Mesothelial cell of epicardium (in vitro differentiated cells): ENCODE data around the gene COPS2. TPM values are rescaled to one million over a fixed set of nuclear protein-coding genes. Genes with fewer than 3 reads are reported as not detected.
"Not testable (repeated sequence)": the region's sequence is repeated elsewhere in the genome, so short reads cannot be mapped to it uniquely, and the experiment has no call there.

Source experiments
- DNase-seq, 2 experiments: peaks; one replicate each; pipeline ENCODE4 v3.0.0; 2021; ENCODE audit warnings: low spot score in 2 of 2; ENCODE audit not compliant: unreplicated experiment in 2 of 2
- H3K27ac Mint-ChIP-seq: 2 replicates; pipeline ENCODE4 v1.8.0; 2021; ENCODE audit warnings: mixed read lengths
- H3K27me3 Mint-ChIP-seq: 2 replicates; pipeline ENCODE4 v1.8.0; 2021; ENCODE audit warnings: low read depth, mixed read lengths
- H3K36me3 Mint-ChIP-seq: 2 replicates; pipeline ENCODE4 v1.8.0; 2021; ENCODE audit warnings: mixed read lengths
- H3K4me1 Mint-ChIP-seq: 2 replicates; pipeline ENCODE4 v1.8.0; 2021; ENCODE audit warnings: mixed read lengths
- H3K4me3 Mint-ChIP-seq: 2 replicates; pipeline ENCODE4 v1.8.0; 2021; ENCODE audit warnings: mild to moderate bottlenecking, moderate library complexity, mixed read lengths
- H3K9me3 Mint-ChIP-seq: 2 replicates; pipeline ENCODE4 v1.8.0; 2021; ENCODE audit warnings: mixed read lengths
- total RNA-seq: library from RNA; stranded (reverse); gene quantifications from 3 replicates; pipeline ENCODE4 v1.2.1, GENCODE V29; 2021
- TF ChIP-seq, protein P1 (sequence below): fragments of 200-600 bp; sonication (generic); IDR thresholded peaks from one replicate; pipeline ENCODE4 v1.5.0; 2021; ENCODE audit warnings: antibody characterized with exemption; ENCODE audit not compliant: unreplicated experiment

Gene COPS2
- total RNA-seq, 1 donor from 2014 or later = 79.9 TPM

DNA sequence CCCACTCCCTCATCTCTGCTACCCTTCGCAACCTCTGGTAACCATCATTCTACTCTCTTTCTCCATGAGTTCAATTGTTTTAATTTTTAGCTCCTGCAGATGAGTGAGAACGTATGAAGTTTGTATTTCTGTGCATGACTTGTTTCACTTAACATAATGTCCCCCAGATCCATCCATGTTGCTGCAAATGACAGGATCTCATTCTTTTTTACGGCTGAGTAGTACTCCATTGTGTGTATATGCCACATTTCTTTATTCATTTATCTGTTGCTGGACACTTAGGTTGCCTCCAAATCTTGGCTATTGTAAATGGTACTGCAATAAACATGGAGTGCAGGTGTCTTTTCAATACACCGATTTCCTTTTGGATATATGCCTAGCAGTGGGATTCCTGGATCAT, 26.7 kb upstream of the COPS2 start:
- peaks cover 38% of the 10 kb centered on the region for H3K36me3 Mint-ChIP-seq
- no peak overlapping the region for H3K4me3 Mint-ChIP-seq
- no peak overlapping the region for H3K27ac Mint-ChIP-seq
- DNase-seq = no peak
- no peaks in the 10 kb centered on the region for H3K27me3 Mint-ChIP-seq
- TF ChIP-seq, protein P1, sequence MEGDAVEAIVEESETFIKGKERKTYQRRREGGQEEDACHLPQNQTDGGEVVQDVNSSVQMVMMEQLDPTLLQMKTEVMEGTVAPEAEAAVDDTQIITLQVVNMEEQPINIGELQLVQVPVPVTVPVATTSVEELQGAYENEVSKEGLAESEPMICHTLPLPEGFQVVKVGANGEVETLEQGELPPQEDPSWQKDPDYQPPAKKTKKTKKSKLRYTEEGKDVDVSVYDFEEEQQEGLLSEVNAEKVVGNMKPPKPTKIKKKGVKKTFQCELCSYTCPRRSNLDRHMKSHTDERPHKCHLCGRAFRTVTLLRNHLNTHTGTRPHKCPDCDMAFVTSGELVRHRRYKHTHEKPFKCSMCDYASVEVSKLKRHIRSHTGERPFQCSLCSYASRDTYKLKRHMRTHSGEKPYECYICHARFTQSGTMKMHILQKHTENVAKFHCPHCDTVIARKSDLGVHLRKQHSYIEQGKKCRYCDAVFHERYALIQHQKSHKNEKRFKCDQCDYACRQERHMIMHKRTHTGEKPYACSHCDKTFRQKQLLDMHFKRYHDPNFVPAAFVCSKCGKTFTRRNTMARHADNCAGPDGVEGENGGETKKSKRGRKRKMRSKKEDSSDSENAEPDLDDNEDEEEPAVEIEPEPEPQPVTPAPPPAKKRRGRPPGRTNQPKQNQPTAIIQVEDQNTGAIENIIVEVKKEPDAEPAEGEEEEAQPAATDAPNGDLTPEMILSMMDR = no peak
- H3K9me3 Mint-ChIP-seq = peaks cover 35% of the 10 kb centered on the region
- no peaks in the 10 kb centered on the region for H3K4me1 Mint-ChIP-seq

DNA sequence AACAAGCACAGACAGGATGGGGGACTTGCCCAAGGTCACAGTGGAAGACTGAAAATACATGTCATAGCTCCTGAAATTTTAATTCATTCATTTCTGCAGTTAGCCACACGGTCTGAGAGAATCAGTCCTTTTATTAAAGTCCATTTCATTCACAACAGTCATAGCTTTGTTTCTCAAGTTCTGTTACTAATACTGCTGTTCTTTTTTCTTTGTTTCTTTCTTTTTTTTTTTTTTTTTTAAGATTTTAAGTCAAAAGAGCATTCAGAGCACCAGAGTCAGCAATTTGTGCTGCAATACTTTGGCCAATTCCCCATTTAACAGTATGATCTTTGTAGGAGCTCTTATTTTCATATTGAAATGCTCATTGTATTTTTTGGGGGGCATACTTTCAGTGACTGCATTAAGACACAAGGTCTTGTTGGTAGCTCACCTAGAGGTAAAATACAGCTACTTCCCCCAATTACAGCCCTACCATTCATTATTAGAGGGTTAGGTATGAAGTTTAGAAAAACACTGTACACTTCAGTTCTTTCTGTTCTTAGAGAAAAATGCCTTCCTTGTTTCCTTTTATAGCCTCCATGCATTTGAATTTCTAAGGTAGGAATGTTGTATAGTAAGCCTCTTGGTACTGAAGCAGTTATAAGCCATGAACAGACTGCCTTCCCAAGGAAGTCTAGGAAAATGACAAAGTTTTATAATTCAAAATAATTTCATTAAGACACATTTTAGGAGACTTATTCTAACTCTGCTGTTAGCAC, 24.2 kb upstream of the COPS2 start:
- no peak overlapping the region for H3K4me3 Mint-ChIP-seq
- H3K36me3 Mint-ChIP-seq = peaks cover 32% of the 10 kb centered on the region

DNA sequence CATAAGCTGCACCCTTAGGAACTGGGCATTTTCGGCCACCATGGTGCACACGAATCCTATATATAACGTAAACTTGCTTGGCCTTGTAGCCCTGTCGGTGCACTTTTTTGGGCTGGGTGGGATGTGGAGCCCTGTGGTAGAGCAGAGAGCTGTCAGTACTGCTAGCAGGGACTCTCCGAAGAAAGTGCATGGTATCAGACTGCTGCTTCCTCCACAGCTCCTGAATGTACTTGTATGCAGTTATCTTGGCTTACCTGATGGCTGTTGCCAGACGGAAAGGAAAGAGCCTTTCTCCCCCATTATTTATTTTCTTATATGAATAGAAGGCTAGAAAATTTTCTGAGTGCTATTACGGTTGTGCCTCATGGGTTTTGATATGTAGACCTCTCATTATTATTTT, 23.1 kb upstream of the COPS2 start:
- Mint-ChIP-seq H3K36me3 (peaks cover 24% of the 10 kb centered on the region), H3K27me3 (no peaks in the 10 kb centered on the region), H3K4me3 (no peak overlapping the region), H3K9me3 (peaks cover 21% of the 10 kb centered on the region), H3K4me1 (no peaks in the 10 kb centered on the region), H3K27ac (no peak overlapping the region)
- no peak for DNase-seq
- TF ChIP-seq, protein P1 = no peak

More for the DNA sequence above, 24.2 kb upstream of the COPS2 start:
- Mint-ChIP-seq H3K27ac (no peak overlapping the region), H3K9me3 (peaks cover 29% of the 10 kb centered on the region), H3K27me3 (no peaks in the 10 kb centered on the region), H3K4me1 (no peaks in the 10 kb centered on the region)
- TF ChIP-seq, protein P1 = no peak
- no peak for DNase-seq

DNA sequence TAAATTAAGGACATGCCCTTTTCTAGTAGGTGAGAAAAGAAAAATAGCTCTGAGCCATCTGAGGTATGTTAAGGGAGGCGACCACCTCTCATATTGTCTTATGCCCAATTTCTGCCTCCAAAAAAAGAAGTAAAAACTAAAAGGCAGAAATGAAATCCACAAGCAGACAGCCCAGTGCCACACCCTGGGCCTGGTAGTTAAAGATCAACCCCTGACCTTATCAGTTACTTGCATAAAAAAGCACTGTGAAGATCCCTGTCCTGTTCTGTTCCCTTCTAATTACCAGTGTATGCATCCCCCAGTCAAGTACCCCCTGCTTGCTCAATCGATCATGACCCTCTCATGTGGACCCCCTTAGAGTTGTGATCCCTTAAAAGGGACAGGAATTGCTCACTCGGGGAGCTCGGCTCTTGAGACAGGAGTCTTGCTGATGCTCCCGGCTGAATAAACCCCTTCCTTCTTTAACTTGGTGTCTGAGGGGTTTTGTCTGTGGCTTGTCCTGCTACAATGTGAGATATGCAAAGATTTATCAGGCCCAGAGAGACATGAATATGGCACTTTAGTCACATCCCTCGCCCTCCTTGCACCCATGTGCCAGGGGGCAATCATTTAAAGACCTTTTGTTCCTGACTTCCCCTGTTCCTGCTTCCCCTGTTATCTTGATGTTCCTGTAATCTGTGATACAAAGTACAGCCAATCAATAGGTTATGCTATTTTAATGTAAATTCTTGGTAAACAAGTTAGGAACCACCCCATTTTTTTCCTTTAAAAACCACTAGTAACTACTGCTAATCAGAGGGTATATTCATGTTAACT, 20.4 kb upstream of the COPS2 start:
- H3K27me3 Mint-ChIP-seq, H3K4me3 Mint-ChIP-seq, H3K27ac Mint-ChIP-seq, H3K4me1 Mint-ChIP-seq, DNase-seq: not testable (repeated sequence)
- H3K9me3 Mint-ChIP-seq = peaks cover 11% of the 10 kb centered on the region
- H3K36me3 Mint-ChIP-seq = peaks cover 16% of the 10 kb centered on the region

DNA sequence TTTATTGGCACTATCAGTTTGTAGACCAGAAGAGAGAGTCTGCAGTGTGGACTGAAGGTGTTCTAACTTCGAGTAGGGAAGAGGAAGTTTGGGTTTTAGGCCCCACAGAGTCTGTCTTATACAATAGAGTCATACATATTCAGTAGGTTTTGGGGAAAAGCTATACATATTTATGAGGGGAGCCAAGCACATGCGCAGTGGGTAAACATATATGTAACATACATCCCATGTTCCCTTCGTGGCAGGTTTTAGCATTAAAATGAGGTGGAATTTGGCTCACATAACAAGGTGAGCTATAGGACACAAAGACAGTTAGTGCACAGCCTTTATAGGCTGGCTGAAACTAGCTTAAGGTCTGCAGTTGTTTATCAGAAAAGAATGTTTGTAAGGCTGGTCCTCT, 19.5 kb upstream of the COPS2 start:
- TF ChIP-seq, protein P1 = no peak
- Mint-ChIP-seq H3K4me3 (no peak overlapping the region), H3K4me1 (peaks cover 3% of the 10 kb centered on the region)

DNA sequence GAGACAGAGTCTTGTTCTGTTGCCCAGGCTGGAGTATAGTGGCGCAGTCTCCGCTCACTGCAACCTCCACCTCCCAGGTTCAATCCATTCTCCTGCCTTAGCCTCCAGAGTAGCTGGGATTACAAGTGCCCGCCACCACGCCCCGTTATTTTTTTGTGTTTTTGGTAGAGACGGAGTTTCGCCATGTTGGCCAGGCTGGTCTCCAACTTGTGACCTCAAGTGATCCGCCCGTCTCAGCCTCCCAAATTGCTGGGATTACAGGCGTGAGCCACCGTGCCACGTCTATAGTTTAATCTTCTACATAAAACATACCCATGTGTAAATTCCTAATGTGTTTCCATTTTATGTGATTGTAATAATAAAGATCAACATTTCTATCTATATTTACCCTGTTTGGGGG, 16.4 kb upstream of the COPS2 start:
- Mint-ChIP-seq H3K4me3 (peak overlapping the region; percentile 94), H3K4me1 (peaks cover 3% of the 10 kb centered on the region), H3K36me3 (peaks cover 12% of the 10 kb centered on the region), H3K9me3 (peaks cover 11% of the 10 kb centered on the region), H3K27ac (peak overlapping the region; percentile 50), H3K27me3 (no peaks in the 10 kb centered on the region)
- TF ChIP-seq, protein P1 = no peak
- no peak for DNase-seq

More for the DNA sequence above, 19.5 kb upstream of the COPS2 start:
- no peaks in the 10 kb centered on the region for H3K27me3 Mint-ChIP-seq
- H3K9me3 Mint-ChIP-seq = peaks cover 11% of the 10 kb centered on the region
- H3K27ac Mint-ChIP-seq = no peak overlapping the region
- peaks cover 16% of the 10 kb centered on the region for H3K36me3 Mint-ChIP-seq
- DNase-seq = no peak
